Body of pancreas (tissue), 4 donors: ENCODE measurements around the gene ADCY7.

Experiments used
- POLR2A ChIP-seq, 3 donors: fragments of 450-650 bp; IDR thresholded peaks; one replicate each; pipeline ENCODE4 v1.6.1; 2016; ENCODE audit warnings: antibody characterized with exemption in 3 of 3, mild to moderate bottlenecking in 2 of 3
- TF ChIP-seq, protein P1 (sequence below), 7 experiments: fragments of 450-650 bp in 4 of 7; fragments of 200-600 bp in 3 of 7; sonication (generic) in 3 of 7; IDR thresholded peaks; one replicate each; pipeline ENCODE4 v1.5.1; 2016 to 2019; ENCODE audit warnings: antibody characterized with exemption in 7 of 7

DNA sequence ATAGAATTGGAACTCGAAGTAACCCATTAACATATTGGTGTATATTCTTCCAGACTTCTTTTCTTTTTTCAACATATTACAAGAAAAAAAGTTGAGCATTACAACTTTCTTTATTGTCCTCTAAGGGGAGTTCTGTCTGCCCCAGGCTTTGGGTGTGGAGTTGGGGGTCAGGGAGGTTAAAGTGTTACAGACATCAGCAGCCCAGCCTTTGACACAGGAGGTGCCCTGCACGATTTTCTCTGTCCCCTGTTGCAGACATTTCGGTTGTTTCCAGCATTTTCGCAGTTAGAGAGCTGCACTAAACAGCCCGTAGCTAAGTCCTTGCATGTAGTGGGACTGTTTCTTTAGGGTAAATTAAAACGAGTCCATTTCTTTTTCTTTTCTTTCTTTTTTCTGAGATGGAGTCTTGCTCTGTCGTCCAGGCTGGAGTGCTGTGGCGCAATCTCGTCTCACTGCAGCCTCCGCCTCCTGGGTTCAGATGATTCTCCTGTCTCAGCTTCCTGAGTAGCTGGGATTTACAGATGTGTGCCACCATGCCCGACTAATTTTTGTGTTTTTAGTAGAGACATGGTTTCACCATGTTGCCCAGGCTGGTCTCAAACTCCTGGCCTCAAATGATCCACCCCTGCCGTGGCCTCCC is 13.4 kb upstream of the ADCY7 start:
- TF ChIP-seq, protein P1, sequence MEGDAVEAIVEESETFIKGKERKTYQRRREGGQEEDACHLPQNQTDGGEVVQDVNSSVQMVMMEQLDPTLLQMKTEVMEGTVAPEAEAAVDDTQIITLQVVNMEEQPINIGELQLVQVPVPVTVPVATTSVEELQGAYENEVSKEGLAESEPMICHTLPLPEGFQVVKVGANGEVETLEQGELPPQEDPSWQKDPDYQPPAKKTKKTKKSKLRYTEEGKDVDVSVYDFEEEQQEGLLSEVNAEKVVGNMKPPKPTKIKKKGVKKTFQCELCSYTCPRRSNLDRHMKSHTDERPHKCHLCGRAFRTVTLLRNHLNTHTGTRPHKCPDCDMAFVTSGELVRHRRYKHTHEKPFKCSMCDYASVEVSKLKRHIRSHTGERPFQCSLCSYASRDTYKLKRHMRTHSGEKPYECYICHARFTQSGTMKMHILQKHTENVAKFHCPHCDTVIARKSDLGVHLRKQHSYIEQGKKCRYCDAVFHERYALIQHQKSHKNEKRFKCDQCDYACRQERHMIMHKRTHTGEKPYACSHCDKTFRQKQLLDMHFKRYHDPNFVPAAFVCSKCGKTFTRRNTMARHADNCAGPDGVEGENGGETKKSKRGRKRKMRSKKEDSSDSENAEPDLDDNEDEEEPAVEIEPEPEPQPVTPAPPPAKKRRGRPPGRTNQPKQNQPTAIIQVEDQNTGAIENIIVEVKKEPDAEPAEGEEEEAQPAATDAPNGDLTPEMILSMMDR (IDR thresholded peaks at IDR 0.05): no peak
- no peak for TF ChIP-seq POLR2A (IDR thresholded peaks at IDR 0.05)
